Cardiac fibroblast (primary cell): ENCODE results near the gene TBC1D4.

Experiments used
- DNase-seq, 2 donors: peaks; one replicate each; pipeline versions ENCODE4 v3.0.0 to v3.0.0-alpha.2; 2010; ENCODE audit warnings: low read depth in 2 of 2
- H3K4me3 ChIP-seq, 2 donors: replicated peaks in 1 of 2; 1 replicate in 1 of 2; 2 replicates in 1 of 2; pipeline ENCODE4 v1.5.1; 2011; ENCODE audit warnings: low read depth in 2 of 2, low read length in 2 of 2, mild to moderate bottlenecking in 2 of 2, moderate library complexity in 1 of 2
- CTCF ChIP-seq: IDR thresholded peaks from one replicate; pipeline ENCODE4 v1.5.1; 2011; ENCODE audit warnings: low read depth, mild to moderate bottlenecking, low read length, inconsistent platforms

Gene TBC1D4

GRCh38 chr13:75454497-75454896 lies 27.5 kb downstream of the TBC1D4 start:
- DNase-seq: no peak
- TF ChIP-seq CTCF: no peak
- no peak overlapping the region for H3K4me3 ChIP-seq

- TF ChIP-seq CTCF: no peak
- DNase-seq: peak; percentile 36 to 62
- H3K4me3 ChIP-seq: no peak overlapping the region
Measured at GRCh38 chr13:75452564-75452963, 29.4 kb downstream of the TBC1D4 start.

- no peak for DNase-seq
- H3K4me3 ChIP-seq: no peak overlapping the region
- no peak for TF ChIP-seq CTCF
Measured at GRCh38 chr13:75447493-75447892, 34.5 kb downstream of the TBC1D4 start.

- no peak for DNase-seq
- no peak overlapping the region for H3K4me3 ChIP-seq
- TF ChIP-seq CTCF: no peak
Measured at GRCh38 chr13:75446874-75447273, 35.1 kb downstream of the TBC1D4 start.

GRCh38 chr13:75445717-75446499 lies 36.1 kb downstream of the TBC1D4 start:
- peak; percentile 55 to 56 for DNase-seq
- H3K4me3 ChIP-seq: peak overlapping the region in 1 of 2 donors; percentile 37
- no peak for TF ChIP-seq CTCF

- DNase-seq: no peak
- TF ChIP-seq CTCF: no peak
- H3K4me3 ChIP-seq: no peak overlapping the region
Measured at GRCh38 chr13:75444016-75444415, 38.0 kb downstream of the TBC1D4 start.
